NK-92 treated with Interleukin-12 subunit alpha and Interleukin-12 subunit beta, amount 100 ng/mL, for 24 hours (cell line): ENCODE measurements around the gene SUSD6.
"Not testable (repeated sequence)": the region's sequence is repeated elsewhere in the genome, so short reads cannot be mapped to it uniquely, and the experiment has no call there.

Experiments used
- DNase-seq: peaks from one replicate; lab custom pipeline; 2025; lab: John Stamatoyannopoulos, UW

Gene SUSD6

GRCh38 chr14:69620981-69621380 is 9.6 kb downstream of the SUSD6 start:
- DNase-seq, result no peak

GRCh38 chr14:69624136-69624535 is 12.7 kb downstream of the SUSD6 start:
- no peak for DNase-seq

- DNase-seq, result peak; percentile 77
Observed at GRCh38 chr14:69625299-69626131, 14.1 kb downstream of the SUSD6 start.

GRCh38 chr14:69626132-69626500 is 14.7 kb downstream of the SUSD6 start:
- DNase-seq, result no peak

- no peak for DNase-seq
Observed at GRCh38 chr14:69629225-69630127, 18.1 kb downstream of the SUSD6 start.

- DNase-seq, result no peak
Observed at GRCh38 chr14:69630360-69630759, 19.0 kb downstream of the SUSD6 start.

- no peak for DNase-seq
Observed at GRCh38 chr14:69631509-69631908, 20.1 kb downstream of the SUSD6 start.

GRCh38 chr14:69632164-69632563 is 20.8 kb downstream of the SUSD6 start:
- no peak for DNase-seq

- no peak for DNase-seq
Observed at GRCh38 chr14:69632593-69633151, 21.3 kb downstream of the SUSD6 start.

- no peak for DNase-seq
Observed at GRCh38 chr14:69633238-69633637, 21.8 kb downstream of the SUSD6 start.

- no peak for DNase-seq
Observed at GRCh38 chr14:69635981-69636639, 24.7 kb downstream of the SUSD6 start.

- no peak for DNase-seq
Observed at GRCh38 chr14:69636718-69637480, 25.5 kb downstream of the SUSD6 start.

GRCh38 chr14:69637503-69638031 is 26.2 kb downstream of the SUSD6 start:
- no peak for DNase-seq

- DNase-seq, result no peak
Observed at GRCh38 chr14:69640931-69641330, 29.5 kb downstream of the SUSD6 start.

- DNase-seq, result not testable (repeated sequence)
Observed at GRCh38 chr14:69642212-69642793, 30.9 kb downstream of the SUSD6 start.

GRCh38 chr14:69643430-69644200 is 32.2 kb downstream of the SUSD6 start:
- DNase-seq, result no peak

- no peak for DNase-seq
Observed at GRCh38 chr14:69644814-69645213, 33.4 kb downstream of the SUSD6 start.

GRCh38 chr14:69647213-69647612 is 35.8 kb downstream of the SUSD6 start:
- DNase-seq, result no peak

GRCh38 chr14:69647642-69648041 is 36.2 kb downstream of the SUSD6 start:
- not testable (repeated sequence) for DNase-seq
